Loucy (cell line): ENCODE results near the gene CENPF.

Experiments
- H2AFZ ChIP-seq: fragments of 200-600 bp; sonication (generic); 2 replicates; pipeline ENCODE4 v1.6.0; 2016; ENCODE audit warnings: antibody characterized with exemption, mild to moderate bottlenecking, low read length, moderate library complexity
- H3F3A ChIP-seq: fragments of 200-600 bp; 2 replicates; pipeline ENCODE4 v1.6.0; 2016; ENCODE audit warnings: antibody characterized with exemption, low read depth, mild to moderate bottlenecking
- H3K27me3 ChIP-seq: fragments of 200-600 bp; sonication (generic); 2 replicates; pipeline ENCODE4 v1.6.1; 2014; ENCODE audit warnings: low read length, mild to moderate bottlenecking; ENCODE audit not compliant: insufficient read depth, poor library complexity, severe bottlenecking
- H3K36me3 ChIP-seq: fragments of 200-600 bp; sonication (generic); 2 replicates; pipeline ENCODE4 v1.6.1; 2016; ENCODE audit warnings: low read length; ENCODE audit not compliant: insufficient read depth
- H3K4me1 ChIP-seq: fragments of 200-600 bp; sonication (generic); 2 replicates; pipeline ENCODE4 v1.5.1; 2014; ENCODE audit warnings: low read length, mild to moderate bottlenecking; ENCODE audit not compliant: insufficient read depth, poor library complexity, severe bottlenecking
- H3K4me2 ChIP-seq: fragments of 200-600 bp; sonication (generic); 2 replicates; pipeline ENCODE4 v1.6.0; 2014; ENCODE audit warnings: antibody characterized with exemption, low read length, low read depth, mild to moderate bottlenecking; ENCODE audit not compliant: poor library complexity, severe bottlenecking
- H3K4me3 ChIP-seq: fragments of 200-600 bp; sonication (generic); 2 replicates; pipeline ENCODE4 v1.5.1; 2014; ENCODE audit warnings: low read length, mild to moderate bottlenecking, mixed read lengths; ENCODE audit not compliant: poor library complexity, severe bottlenecking
- H3K79me2 ChIP-seq: fragments of 200-600 bp; sonication (generic); 2 replicates; pipeline ENCODE4 v1.6.1; 2014; ENCODE audit warnings: low read length; ENCODE audit not compliant: insufficient read depth
- H3K9ac ChIP-seq: fragments of 200-600 bp; sonication (generic); 2 replicates; pipeline ENCODE4 v1.6.0; 2014; ENCODE audit warnings: mild to moderate bottlenecking, low read depth, low read length, moderate library complexity; ENCODE audit not compliant: poor library complexity, severe bottlenecking
- H3K9me2 ChIP-seq: fragments of 200-600 bp; sonication (generic); replicated peaks from 2 replicates; pipeline ENCODE4 v1.6.1; 2016; ENCODE audit warnings: low read depth, low read length, mixed read lengths
- H3K9me3 ChIP-seq: fragments of 200-600 bp; sonication (generic); 2 replicates; pipeline ENCODE4 v1.6.1; 2014; ENCODE audit warnings: mild to moderate bottlenecking, antibody characterized with exemption, low read length, low read depth; ENCODE audit not compliant: insufficient read depth
- H4K20me1 ChIP-seq: fragments of 200-600 bp; sonication (generic); 2 replicates; pipeline ENCODE4 v1.6.0; 2014; ENCODE audit warnings: antibody characterized with exemption, low read length, mild to moderate bottlenecking; ENCODE audit not compliant: insufficient read depth, poor library complexity, severe bottlenecking
- CTCF ChIP-seq: fragments of 200-600 bp; sonication (generic); conservative IDR thresholded peaks from 2 replicates; pipeline ENCODE4 v1.5.1; 2014; ENCODE audit warnings: mild to moderate bottlenecking, antibody characterized with exemption, low read length
- EZH2phosphoT487 ChIP-seq: fragments of 200-600 bp; IDR thresholded peaks from 2 replicates; pipeline ENCODE4 v1.6.1; 2018; ENCODE audit warnings: antibody characterized with exemption, mild to moderate bottlenecking, moderate library complexity, borderline replicate concordance

The CENPF gene

GRCh38 chr1:214586621-214587020 is 16.4 kb upstream of the CENPF start:
- Histone ChIP-seq H3K4me1 (peaks cover 8% of the 10 kb centered on the region), H3K79me2 (no peaks in the 10 kb centered on the region), H3K36me3 (no peaks in the 10 kb centered on the region), H3K9me2 (no peaks in the 10 kb centered on the region), H3F3A (no peaks in the 10 kb centered on the region; the same call in 1 of the 2 replicates), H3K4me3 (no peak overlapping the region), H4K20me1 (no peaks in the 10 kb centered on the region), H3K9ac (no peak overlapping the region), H3K27me3 (no peaks in the 10 kb centered on the region), H2AFZ (no peak overlapping the region), H3K9me3 (no peaks in the 10 kb centered on the region), H3K4me2 (no peak overlapping the region)
- no peak for TF ChIP-seq CTCF
- no peak for TF ChIP-seq EZH2phosphoT487

DNA sequence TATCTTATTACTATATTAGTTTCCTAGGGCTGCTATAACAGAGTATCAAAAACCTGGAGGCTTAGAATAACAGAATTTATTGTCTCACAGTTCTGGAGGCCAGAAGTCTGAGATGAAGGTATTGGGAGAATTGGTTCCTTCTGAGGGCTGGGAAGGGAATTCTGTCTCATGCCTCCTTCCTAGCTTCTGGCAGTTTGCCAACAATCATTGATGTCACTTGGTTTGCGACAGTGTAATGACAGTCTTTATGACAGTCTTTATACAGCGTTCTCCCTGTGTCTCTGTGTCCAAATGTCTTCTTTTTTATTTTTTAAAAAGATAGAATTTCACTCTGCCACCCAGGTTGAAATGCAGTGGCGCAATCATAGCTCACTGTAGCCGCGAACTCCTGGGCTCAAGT is 15.8 kb upstream of the CENPF start:
- Histone ChIP-seq H3K27me3 (no peaks in the 10 kb centered on the region), H3K4me3 (no peak overlapping the region), H3F3A (no peaks in the 10 kb centered on the region; the same call in 1 of the 2 replicates)

GRCh38 chr1:214588963-214589597 is 13.9 kb upstream of the CENPF start:
- H3K9me2 ChIP-seq: no peaks in the 10 kb centered on the region
- H3K79me2 ChIP-seq: no peaks in the 10 kb centered on the region
- H2AFZ ChIP-seq: no peak overlapping the region
- H3F3A ChIP-seq: no peaks in the 10 kb centered on the region
- H3K36me3 ChIP-seq: no peaks in the 10 kb centered on the region
- H3K27me3 ChIP-seq: no peaks in the 10 kb centered on the region
- no peak overlapping the region for H3K4me3 ChIP-seq
- H3K9me3 ChIP-seq: no peaks in the 10 kb centered on the region
- no peak for TF ChIP-seq CTCF
- no peak for TF ChIP-seq EZH2phosphoT487
- no peaks in the 10 kb centered on the region for H4K20me1 ChIP-seq
- no peaks in the 10 kb centered on the region for H3K4me1 ChIP-seq
- no peak overlapping the region for H3K4me2 ChIP-seq
- H3K9ac ChIP-seq: no peak overlapping the region

More for the DNA sequence above, 15.8 kb upstream of the CENPF start:
- Histone ChIP-seq H3K4me1 (peaks cover 2% of the 10 kb centered on the region), H3K4me2 (no peak overlapping the region), H3K79me2 (no peaks in the 10 kb centered on the region), H2AFZ (no peak overlapping the region), H3K9ac (no peak overlapping the region), H3K9me3 (no peaks in the 10 kb centered on the region), H4K20me1 (no peaks in the 10 kb centered on the region), H3K36me3 (no peaks in the 10 kb centered on the region), H3K9me2 (no peaks in the 10 kb centered on the region)
- TF ChIP-seq CTCF (no peak), EZH2phosphoT487 (no peak)
